Chondrocyte (in vitro differentiated cells): ENCODE results near the gene HOXC5. TPM values are rescaled to one million over a fixed set of nuclear protein-coding genes. Genes with fewer than 3 reads are reported as not detected.

Experiments used
- DNase-seq: peaks from one replicate; pipeline ENCODE4 v3.0.0; 2021; ENCODE audit warnings: mixed read lengths, low spot score
- H3K27ac Mint-ChIP-seq: one replicate; pipeline ENCODE4 v1.8.0; 2021; ENCODE audit warnings: mild to moderate bottlenecking, moderate library complexity, mixed read lengths; ENCODE audit not compliant: unreplicated experiment
- H3K27me3 Mint-ChIP-seq: 2 replicates; pipeline ENCODE4 v1.8.0; 2021; ENCODE audit warnings: low read depth, mixed read lengths
- H3K36me3 Mint-ChIP-seq: 2 replicates; pipeline ENCODE4 v1.8.0; 2021; ENCODE audit warnings: low read depth, mixed read lengths
- H3K4me1 Mint-ChIP-seq: 2 replicates; pipeline ENCODE4 v1.8.0; 2021; ENCODE audit warnings: low read depth, mild to moderate bottlenecking, mixed read lengths
- H3K4me3 Mint-ChIP-seq: one replicate; pipeline ENCODE4 v1.8.0; 2021; ENCODE audit warnings: mild to moderate bottlenecking, moderate library complexity, mixed read lengths; ENCODE audit not compliant: unreplicated experiment
- H3K9me3 Mint-ChIP-seq: 2 replicates; pipeline ENCODE4 v1.8.0; 2021; ENCODE audit warnings: low read depth, mixed read lengths
- CTCF ChIP-seq: fragments of 200-600 bp; sonication (generic); IDR thresholded peaks from 2 replicates; pipeline ENCODE4 v1.5.0; 2021; ENCODE audit warnings: antibody characterized with exemption, mild to moderate bottlenecking, moderate library complexity
- total RNA-seq: library from RNA; stranded (reverse); gene quantifications from 3 replicates; pipeline ENCODE4 v1.2.1, GENCODE V29; 2021

HOXC5 gene
- total RNA-seq, 1 donor from 2014 or later = not detected

GRCh38 chr12:54009171-54010052 is 23.4 kb upstream of the HOXC5 start:
- H3K4me1 Mint-ChIP-seq = peaks cover 12% of the 10 kb centered on the region
- peak overlapping the region; percentile 53 for H3K4me3 Mint-ChIP-seq
- DNase-seq = no peak
- no peak for TF ChIP-seq CTCF
- H3K36me3 Mint-ChIP-seq = no peaks in the 10 kb centered on the region
- no peaks in the 10 kb centered on the region for H3K9me3 Mint-ChIP-seq
- H3K27me3 Mint-ChIP-seq = peaks cover 83% of the 10 kb centered on the region
- H3K27ac Mint-ChIP-seq = no peak overlapping the region

- Mint-ChIP-seq H3K27ac (no peak overlapping the region), H3K4me3 (no peak overlapping the region), H3K36me3 (no peaks in the 10 kb centered on the region), H3K27me3 (peaks cover 84% of the 10 kb centered on the region), H3K4me1 (peaks cover 12% of the 10 kb centered on the region), H3K9me3 (no peaks in the 10 kb centered on the region)
- no peak for TF ChIP-seq CTCF
- no peak for DNase-seq
Measured at GRCh38 chr12:54010053-54010971, 22.5 kb upstream of the HOXC5 start.

- Mint-ChIP-seq H3K4me1 (peaks cover 11% of the 10 kb centered on the region), H3K4me3 (no peak overlapping the region), H3K27ac (no peak overlapping the region), H3K9me3 (no peaks in the 10 kb centered on the region), H3K27me3 (peaks cover 83% of the 10 kb centered on the region), H3K36me3 (no peaks in the 10 kb centered on the region)
- no peak for DNase-seq
- TF ChIP-seq CTCF = no peak
Measured at GRCh38 chr12:54010972-54011664, 21.7 kb upstream of the HOXC5 start.

GRCh38 chr12:54011665-54012532 is 21.0 kb upstream of the HOXC5 start:
- Mint-ChIP-seq H3K4me1 (peaks cover 8% of the 10 kb centered on the region), H3K36me3 (no peaks in the 10 kb centered on the region), H3K4me3 (no peak overlapping the region), H3K9me3 (no peaks in the 10 kb centered on the region), H3K27ac (no peak overlapping the region), H3K27me3 (peaks cover 80% of the 10 kb centered on the region)
- no peak for DNase-seq
- no peak for TF ChIP-seq CTCF
